H1 (cell line): ENCODE measurements around the gene PRKCH.

Experiments used
- CTCF ChIP-seq, 3 experiments: IDR thresholded peaks; 1 replicate in 2 of 3; 2 replicates in 1 of 3; pipeline versions ENCODE4 v1.5.1 to v1.6.1; 2011; ENCODE audit warnings: low read length in 3 of 3, mild to moderate bottlenecking in 3 of 3, inconsistent platforms in 2 of 3, low read depth in 1 of 3, moderate library complexity in 1 of 3; ENCODE audit not compliant: insufficient read depth in 1 of 3; ENCODE audit errors: control extremely low read depth in 1 of 3
- GABPA ChIP-seq: IDR thresholded peaks from 2 replicates; pipeline ENCODE4 v1.6.1; 2011; ENCODE audit warnings: mild to moderate bottlenecking, low read length, moderate library complexity, borderline replicate concordance; ENCODE audit not compliant: insufficient read depth
- HDAC6 ChIP-seq: IDR thresholded peaks from one replicate; pipeline ENCODE4 v1.7.1; 2012; ENCODE audit warnings: low read depth, mild to moderate bottlenecking, inconsistent platforms, low read length, moderate library complexity
- SIN3A ChIP-seq, 2 experiments: IDR thresholded peaks in 1 of 2; conservative IDR thresholded peaks in 1 of 2; 2 replicates each; pipeline ENCODE4 v1.6.1; 2011 to 2012; ENCODE audit warnings: low read length in 2 of 2, improper control_type of control experiment in 1 of 2, low read depth in 1 of 2, mild to moderate bottlenecking in 1 of 2

GRCh38 chr14:61531465-61532122 is 210.2 kb downstream of the PRKCH start:
- TF ChIP-seq CTCF (IDR thresholded peaks at IDR 0.05; ENCODE audit: control extremely low read depth in 1 of 3, insufficient read depth in 1 of 3, low read depth in 1 of 3, low read length in 3 of 3) (no peak), HDAC6 (no peak), GABPA (no peak), SIN3A (conservative IDR thresholded peaks at IDR 0.05 in 1 of 2, IDR thresholded peaks at IDR 0.05 in 1 of 2; ENCODE audit: low read depth in 1 of 2, low read length in 2 of 2) (no peak)
